DMS53 treated with DMSO at 0.1 percent for 48 hours (cell line): ENCODE results near the gene TOMM20.

ENCODE experiments used
- DNase-seq: peaks from one replicate; lab custom pipeline; 2025; ENCODE audit not compliant: unreplicated experiment; lab: John Stamatoyannopoulos, UW

TOMM20 gene

DNA sequence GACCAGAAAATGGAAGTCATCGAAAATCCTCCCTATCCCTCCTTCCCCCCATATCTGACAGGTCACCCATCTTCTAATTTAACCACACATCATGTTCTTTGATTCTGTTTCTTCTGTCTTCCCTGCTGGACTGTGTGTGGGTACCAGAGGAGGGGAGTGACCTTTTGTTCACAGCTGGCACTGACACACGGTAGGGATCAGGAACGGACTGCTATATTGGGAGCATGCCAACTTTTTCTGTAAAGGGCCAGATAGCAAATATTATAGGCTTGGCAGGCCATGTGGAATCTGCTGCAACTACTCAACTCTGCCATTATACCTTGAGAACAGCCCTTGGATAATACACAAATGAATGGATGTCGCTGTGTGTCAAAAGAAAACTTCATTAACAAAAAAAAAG lies 7.5 kb upstream of the TOMM20 start:
- DNase-seq, result no peak

DNA sequence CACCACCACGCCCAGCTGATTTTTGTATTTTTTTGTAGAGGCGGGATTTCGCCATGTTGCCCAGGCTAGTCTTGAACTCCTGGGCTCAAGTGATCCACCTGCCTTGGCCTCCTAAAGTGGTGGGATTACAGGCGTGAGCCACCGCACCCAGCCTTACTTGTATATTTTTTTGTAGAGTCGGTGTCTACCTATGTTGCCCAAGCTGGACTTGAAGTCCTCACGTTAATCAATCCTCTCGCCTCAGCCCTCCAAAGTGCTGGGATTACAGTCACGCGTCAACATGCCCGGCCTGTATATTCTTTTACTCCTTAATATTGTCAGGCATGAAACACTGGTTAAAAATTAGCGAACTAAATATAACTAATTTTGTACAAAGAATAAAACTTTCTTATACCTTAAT lies 5.5 kb upstream of the TOMM20 start:
- DNase-seq, result no peak

DNA sequence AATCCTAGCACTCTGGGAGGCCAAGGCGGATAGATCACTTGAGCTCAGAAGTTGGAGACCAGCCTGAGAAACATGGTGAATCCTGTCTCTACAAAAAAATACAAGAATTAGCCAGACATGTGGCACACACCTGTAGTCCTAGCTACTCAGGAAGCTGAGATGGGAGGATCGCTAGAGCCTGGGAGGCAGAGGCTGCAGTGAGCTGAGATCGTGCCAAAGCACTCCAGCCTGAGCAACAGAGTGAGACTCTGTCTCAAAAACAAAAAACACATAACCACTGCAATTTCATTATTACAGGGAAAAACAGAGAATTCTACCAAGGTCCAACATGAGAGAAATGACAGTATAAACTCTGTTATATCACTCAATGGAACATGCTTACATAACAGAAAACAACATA lies 4.4 kb upstream of the TOMM20 start:
- DNase-seq, result no peak

DNA sequence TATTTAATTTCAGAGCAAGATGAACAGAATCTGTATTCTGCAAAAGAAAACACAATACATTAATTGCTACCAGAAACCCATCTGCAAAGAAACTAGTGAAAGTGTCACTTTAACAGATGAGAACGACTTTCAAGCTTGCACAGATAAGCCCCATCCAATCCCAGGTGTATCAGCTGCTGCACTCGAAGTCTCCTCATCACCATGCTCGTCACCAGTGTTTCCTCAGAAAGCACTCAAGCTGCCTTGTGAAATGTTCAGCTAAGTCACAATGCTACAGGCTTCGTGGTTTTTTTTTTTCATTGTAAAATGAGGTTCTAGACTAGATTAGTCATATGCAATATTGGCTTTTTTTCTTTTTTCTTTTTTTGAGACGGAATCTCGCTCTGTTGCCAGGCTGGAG lies 3.3 kb upstream of the TOMM20 start:
- DNase-seq, result no peak

DNA sequence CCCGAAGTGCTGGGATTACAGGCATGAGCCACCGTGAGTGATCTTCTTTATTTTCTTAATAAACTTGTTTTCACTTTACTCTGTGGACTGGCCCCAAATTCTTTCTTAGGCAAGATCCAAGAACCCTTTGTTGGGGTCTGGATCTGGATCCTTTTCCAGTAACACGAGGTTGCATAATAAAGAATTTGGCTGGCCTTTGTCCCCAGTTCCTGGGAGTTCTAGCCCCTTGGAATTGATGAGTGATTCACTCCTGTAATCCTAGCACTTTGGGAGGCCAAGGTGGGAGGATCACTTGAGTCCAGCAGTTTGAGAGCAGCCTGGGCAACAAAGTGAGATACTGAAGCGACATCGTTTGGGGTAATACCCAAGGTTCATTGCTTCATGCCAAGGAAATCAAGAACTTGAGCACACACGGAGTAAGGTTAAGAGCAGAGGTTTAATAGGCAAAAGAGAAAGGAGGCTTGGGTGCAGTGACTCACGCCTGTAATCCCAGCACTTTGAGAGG lies 2.2 kb upstream of the TOMM20 start:
- DNase-seq, result no peak

DNA sequence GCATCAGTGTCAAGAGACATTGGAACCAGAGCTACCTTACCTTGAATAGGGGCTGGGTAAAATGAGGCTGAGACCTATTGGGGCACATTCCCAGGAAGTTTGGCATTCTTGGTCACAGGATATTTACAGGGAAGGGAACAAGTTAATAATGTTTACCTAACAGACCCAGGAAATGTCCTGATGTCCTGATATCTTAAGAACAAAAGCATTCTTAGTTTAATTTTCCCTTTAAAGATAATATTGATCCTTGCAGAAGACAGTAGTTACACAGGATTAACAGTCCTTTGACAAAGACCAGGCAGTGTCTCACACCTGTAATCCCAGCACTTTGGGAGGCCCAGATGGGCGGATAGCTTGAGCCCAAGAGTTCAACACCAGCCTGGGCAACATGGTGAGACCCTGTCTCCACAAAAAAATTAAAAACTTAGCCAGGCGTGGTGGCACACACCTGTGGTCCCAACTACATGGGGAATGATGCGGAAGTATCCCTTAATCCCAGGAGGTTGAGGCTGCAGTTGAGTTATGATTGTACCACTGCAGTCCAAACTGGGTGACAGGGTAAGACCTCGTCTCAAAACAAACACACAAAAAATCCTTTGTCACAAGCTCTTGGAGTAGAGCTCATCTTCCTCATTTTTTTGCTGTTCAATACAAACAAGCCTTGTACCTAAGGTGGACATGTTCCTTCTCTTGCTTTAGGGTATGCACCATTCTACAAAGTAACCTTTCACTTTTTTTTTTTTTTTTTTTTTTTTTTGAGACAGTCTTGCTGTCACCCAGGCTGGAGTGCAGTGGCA lies 1.3 kb upstream of the TOMM20 start:
- DNase-seq, result no peak

DNA sequence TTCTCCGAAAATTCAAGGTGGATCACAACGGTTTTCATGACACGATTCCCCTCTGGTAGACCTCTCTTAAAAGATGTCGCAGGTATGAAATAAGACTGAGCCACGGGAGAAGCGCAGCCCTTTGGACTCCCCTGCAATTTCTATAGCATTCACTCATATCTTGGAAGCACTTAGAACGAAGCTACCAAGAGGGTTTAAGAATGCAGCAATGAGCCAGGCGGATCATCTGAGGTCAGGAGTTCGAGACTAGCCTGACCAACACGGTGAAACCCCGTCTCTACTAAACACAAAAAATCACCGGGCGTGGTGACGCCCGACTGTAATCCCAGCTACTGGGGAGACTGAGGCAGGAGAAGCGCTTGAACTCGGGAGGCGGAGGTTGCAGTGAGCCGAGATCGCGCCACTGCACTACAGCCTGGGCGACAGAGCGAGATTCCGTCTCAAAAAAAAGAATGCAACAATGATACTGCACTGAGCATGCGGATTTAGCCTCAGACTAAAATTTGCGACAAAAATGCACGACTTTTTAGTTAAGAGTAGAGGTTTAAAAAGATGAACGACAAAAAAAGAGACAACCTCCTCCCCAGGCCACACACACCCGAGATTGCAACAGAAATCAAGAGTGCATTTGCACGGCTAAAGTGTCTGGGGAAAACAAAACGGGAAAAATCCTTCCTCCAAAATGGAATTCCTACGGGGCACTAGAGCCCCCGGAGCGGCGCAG lies 743 bp downstream of the TOMM20 start:
- no peak for DNase-seq

DNA sequence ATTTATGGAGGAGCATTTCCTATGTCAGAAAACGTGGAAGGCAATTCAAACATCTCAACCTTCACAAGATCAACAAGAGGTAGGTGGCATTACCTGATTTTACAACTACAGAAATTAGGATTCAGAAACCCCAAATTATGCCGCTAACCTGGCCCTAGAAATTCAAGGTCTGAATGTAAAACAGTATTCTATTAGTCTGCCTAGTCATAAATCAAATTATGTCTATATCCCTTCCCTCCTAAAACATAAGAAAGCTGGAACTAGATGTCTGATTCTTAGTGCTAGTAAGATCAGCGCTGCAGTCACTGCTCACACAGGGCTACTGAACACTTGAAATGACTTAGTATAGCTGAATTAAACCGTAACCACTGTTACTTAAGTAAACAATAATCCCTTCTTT lies 1.4 kb downstream of the TOMM20 start:
- DNase-seq, result no peak

DNA sequence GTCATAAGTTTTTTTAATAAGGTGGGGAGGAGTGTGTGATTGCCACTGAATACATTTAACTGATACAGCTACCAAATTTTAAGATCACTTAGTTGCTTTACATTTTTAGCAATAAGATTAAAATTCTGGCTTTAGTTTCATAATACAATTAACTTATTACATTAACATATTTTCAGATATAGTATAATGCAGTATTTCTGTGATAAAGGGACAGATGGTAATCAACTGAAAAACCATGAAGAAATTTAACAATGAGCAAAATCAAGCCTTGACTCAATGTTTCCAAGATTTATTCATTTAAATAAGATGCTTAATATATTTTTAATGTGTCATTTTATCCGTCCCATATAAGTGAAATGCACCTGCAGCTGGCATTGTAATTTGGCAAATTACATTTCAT lies 4.0 kb downstream of the TOMM20 start:
- DNase-seq, result no peak

DNA sequence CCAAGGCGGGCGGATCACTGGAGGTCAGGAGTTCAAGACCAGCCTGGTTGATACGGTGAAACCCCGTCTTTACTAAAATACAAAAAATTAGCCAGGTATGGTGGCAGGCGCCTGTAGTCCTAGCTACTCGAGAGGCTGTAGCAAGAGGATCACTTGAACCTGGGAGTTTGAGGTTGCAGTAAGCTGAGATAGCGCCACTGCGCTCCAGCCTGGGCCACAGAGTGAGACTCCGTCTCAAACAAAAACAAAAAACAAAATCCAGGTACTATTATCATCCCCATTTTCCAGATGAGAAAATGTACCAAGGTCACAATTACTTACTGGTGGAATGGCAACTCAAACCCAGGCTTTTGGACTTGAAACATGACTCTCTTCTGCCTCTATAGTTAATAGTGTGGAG lies 4.5 kb downstream of the TOMM20 start:
- DNase-seq, result no peak

DNA sequence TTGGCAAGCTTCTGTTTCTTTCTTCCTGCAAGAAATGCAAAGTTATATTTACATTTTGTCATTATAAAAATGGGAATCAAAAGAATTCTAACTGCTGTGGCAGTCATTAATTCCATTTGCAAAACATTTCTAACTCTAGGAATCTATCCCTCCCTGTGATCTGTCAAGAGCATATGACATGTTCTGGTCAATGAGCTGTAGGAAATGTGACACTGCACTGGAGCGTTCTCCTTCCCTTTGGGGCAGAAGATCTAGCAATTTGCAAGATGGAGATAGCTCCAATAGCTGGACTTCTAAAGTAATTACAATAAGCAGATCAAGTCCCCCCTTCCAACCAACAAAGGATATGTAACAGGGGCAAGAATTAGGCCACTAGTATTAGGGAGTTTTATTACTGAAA lies 6.3 kb downstream of the TOMM20 start:
- no peak for DNase-seq

DNA sequence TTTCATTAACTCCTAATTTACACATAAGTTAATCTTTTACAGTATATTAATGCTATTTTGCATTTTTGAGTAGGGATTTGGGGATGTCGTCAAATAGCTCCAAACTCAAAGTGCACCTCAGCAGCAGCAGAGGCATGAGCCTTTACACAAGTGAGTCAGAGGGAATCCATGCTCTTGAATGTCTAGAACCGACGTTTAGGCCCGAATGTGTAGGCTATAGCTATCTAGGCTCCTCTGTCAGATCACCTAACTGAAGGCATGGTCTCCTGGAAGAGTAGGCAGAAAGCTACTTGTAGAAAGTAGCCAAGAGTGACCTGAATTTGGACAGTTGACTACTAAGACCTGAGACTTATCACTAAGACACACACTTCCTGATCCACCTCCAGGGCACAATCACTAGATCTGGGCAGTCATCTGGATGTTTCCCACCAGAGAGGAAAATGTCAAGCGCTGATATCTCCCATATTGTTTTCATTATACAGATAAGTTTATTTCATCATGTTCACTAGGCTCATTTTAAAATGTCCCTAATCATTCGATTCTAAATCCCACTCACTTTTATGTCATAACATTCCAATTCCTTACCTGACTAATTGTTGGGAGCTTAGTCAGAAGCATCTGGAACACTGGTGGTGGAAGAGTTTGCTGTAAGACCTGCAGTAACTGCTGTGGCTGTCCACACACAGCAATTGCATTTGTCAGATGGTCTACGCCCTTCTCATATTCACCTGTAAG lies 15.3 kb downstream of the TOMM20 start:
- DNase-seq, result no peak

DNA sequence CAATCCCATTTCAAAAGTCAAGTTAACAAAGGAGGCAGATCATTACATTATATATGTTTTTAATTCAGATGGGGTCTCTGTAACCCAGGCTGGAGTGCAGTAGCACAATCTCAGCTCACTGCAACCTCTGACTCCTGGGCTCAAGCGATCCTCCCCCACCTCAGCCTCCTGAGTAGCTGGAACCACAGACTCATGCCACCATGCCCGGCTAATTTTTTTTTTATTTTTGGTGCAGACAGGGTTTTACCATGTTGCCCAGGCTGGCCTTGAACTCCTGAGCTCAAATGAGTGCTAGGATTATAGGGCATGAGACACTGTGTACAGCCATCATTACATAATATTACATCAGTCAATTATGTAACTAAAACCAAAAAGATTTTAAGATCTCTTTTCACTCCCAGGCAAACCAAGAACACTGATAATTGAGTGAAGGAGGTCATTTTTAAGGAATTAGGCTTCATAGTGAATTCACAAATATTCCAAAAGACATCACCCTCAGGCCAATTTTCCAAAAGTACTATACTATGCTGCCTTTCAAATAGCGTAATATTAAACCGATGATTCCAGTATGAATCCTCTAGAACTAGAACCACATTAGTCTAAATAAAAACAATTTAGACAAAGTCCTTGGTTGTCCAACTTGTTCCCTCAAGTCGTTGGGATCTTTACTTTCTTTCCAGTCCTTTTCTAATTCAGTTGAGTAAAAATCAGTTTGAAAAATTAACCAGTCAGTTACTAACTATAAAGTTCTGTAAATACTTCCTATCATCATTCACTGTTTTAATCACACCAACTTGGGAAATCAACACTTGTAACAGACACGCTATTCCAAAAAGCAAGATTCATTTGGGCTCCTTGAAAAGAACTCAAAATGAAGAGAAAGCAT lies 16.1 kb downstream of the TOMM20 start:
- DNase-seq, result no peak

DNA sequence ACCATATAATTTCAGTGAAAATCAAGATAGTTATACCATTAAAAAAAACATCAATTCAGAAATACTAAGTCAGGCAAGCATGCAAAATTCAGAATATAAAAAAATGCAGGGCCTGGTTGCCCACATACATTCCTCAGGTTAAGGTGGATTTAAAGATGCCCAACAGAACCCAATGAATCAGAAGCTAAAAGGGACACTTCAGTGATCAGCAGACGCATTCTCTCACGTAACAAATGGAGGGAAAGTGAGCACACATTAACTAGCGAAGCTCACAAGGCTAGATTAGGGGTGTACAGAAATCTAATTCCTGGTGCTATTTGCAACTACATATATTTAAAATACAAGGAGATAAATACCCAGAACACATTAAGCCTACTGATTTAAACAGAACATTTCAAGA lies 17.5 kb downstream of the TOMM20 start:
- DNase-seq, result no peak

DNA sequence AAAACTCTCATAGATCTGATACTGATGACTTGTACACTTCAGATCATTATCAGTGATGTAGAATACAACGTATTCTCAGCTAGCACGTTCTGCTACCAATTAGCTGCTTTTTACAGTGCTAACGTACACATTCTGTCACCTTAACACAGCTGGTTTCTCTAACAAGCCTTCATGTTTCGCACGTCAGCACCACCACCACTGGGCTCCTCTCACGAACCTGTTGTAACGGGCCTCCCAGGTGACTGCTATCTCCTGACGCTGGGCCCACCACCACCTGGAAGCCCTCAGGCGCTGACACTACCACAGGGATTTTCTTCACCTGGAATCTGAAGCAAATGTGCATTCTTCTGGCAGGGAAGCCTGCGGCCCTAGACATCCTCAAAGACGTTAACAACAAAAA lies 19.8 kb downstream of the TOMM20 start:
- DNase-seq, result no peak

DNA sequence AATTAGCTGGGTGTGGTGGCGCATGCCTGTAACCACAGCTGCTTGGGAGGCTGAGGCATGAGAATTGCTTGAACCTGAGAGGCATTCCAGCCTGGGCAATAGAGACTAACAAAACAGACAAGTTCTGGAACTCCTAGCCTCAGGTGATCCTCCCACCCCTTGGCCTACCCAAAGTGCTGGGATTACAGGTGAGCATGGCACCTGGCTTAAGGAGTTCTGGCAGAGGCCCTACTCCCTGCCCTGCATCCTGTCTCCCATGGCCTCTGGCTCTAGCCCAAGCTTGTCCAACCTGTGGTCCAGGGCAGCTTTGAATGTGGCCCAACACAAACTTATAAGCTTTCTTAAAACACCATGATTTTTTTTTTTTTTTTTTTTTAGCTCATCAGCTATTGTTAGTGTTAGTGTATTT lies 20.4 kb downstream of the TOMM20 start:
- no peak for DNase-seq

DNA sequence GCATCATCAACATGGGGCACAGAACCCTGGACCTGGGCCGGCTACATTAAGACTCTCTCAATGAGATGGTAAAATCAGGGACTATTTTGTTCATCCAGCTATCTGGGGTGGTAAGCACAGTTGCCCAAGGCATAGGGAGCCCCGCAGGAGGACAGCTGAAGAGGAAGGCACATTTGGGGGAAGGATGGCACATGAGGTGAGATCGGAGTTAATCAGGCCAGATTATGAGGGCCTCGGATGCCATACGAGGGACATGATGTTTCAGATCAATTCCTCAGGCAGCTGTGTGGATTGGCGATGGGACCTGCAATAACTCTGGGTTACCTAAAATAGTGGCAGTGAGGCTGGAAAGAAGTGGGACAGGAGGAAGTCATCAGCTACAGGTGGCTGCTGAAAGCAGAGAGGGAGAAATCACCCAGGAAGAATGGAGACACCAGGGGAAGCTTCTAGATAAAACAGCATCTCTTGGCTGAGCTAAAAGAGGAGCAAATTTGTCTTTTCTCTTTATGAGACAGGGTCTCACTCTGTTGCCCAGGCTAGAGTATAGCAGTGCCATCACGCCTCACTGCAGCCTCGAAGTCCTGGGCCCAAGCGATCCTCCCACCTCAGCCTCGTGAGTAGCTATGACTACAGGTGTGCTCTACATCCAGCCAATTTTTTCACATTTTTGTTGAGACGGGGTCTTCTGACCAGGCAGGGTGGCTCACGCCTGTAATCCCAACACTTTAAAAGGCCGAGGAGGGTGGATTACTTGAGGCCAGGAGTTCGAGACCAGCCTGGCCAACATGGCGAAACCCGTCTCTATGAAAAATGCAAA lies 21.1 kb downstream of the TOMM20 start:
- no peak for DNase-seq

DNA sequence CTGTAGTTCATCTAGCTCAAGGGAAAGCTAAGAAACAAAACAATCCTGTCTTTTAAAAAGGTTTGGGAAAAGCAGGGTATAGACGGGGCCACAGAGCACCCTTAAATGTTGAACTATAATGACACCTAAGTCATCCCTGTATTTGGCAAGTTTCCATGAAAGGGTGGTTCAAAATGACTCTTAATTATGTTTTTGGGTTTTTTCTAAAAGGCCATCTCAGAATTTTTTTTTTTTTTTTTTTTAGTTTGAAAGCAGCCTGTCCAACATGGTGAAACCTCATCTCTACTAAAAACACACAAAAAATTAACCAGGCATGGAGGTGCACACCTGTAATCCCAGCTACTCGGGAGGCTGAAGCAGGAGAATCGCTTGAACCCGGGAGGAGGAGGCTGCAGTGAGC lies 22.2 kb downstream of the TOMM20 start:
- no peak for DNase-seq

DNA sequence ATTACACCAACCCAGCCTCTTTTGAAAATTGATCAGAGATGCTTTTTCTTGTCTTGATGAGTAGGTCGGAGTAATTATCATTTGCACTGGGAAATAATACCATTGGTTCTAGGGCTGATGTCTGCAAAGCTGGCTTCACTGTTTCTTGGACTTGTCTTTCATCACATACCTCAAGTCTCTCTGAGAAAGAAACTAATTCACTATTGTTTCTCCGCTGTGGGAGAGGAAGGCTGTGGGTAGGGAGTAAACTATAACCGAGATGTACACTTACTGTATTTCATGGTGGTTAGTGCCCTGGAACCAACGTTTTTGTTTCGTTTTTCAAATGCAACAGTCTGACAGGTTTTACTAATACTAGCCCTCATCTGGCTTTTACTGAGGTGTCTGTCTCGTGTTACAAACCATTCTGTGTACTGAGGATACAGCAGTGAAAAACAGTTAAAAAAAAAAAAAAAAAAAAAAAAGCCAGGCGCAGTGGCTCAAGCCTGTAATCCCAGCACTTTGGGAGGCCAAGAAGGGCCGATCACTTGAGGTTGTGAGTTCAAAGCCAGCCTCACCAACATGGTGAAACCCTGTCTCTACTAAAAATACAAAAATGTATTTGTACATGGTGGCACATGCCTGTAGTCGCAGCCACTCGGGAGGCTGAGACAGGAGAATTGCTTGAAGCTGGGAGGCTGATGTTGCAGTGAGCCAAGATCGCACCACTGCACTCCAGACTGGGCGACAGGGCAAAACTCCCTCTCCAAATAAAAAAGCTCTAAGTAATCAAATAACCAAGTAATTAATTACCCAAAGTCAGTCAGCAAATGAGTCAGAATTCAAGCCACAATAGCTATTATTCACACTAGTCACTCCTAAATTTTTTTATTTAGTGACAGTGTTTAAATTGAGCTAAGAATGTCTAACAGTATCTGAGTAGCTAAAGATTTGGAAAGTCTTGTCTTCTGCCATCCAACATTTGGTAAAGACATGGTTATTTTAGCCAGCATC lies 23.3 kb downstream of the TOMM20 start:
- peak; percentile 70 for DNase-seq
